Spleen (tissue), 11 donors: ENCODE data around the gene DNAAF1. TPM values are rescaled to one million over a fixed set of nuclear protein-coding genes. Genes with fewer than 3 reads are reported as not detected.

Experiments used
- DNase-seq: peaks from one replicate; pipeline ENCODE4 v3.0.0-alpha.2; 2020
- H3K27ac ChIP-seq, 8 donors: fragments of 200-600 bp; sonication (generic) in 7 of 8; 1 replicate in 4 of 8; 2 replicates in 4 of 8; pipeline versions ENCODE4 v1.5.0 to v1.8.0; 2016 to 2021; ENCODE audit warnings: inconsistent platforms in 4 of 8, mild to moderate bottlenecking in 4 of 8, moderate library complexity in 1 of 8
- H3K27me3 ChIP-seq, 7 donors: fragments of 200-600 bp; sonication (generic) in 6 of 7; replicated peaks in 1 of 7; 1 replicate in 4 of 7; 2 replicates in 3 of 7; pipeline versions ENCODE4 v1.5.0 to v1.8.0; 2016 to 2021; ENCODE audit warnings: inconsistent platforms in 3 of 7, mild to moderate bottlenecking in 1 of 7
- H3K36me3 ChIP-seq, 6 donors: fragments of 200-600 bp; sonication (generic) in 5 of 6; 1 replicate in 4 of 6; 2 replicates in 2 of 6; pipeline versions ENCODE4 v1.5.0 to v1.8.0; 2016 to 2021; ENCODE audit warnings: inconsistent platforms in 2 of 6
- H3K4me1 ChIP-seq, 6 donors: fragments of 200-600 bp; sonication (generic) in 5 of 6; 1 replicate in 3 of 6; 2 replicates in 3 of 6; pipeline versions ENCODE4 v1.5.0 to v1.8.0; 2016 to 2021; ENCODE audit warnings: inconsistent platforms in 3 of 6
- H3K4me3 ChIP-seq, 8 donors: fragments of 200-600 bp; sonication (generic) in 7 of 8; 1 replicate in 4 of 8; 2 replicates in 4 of 8; pipeline versions ENCODE4 v1.5.0 to v1.8.0; 2016 to 2021; ENCODE audit warnings: inconsistent platforms in 4 of 8, mild to moderate bottlenecking in 4 of 8, moderate library complexity in 2 of 8
- H3K9me3 ChIP-seq, 8 donors: fragments of 200-600 bp; sonication (generic) in 7 of 8; 1 replicate in 4 of 8; 2 replicates in 4 of 8; pipeline versions ENCODE4 v1.5.0 to v1.8.0; 2016 to 2021; ENCODE audit warnings: inconsistent platforms in 4 of 8
- CTCF ChIP-seq, 11 experiments: fragments of 200-600 bp in 7 of 11; fragments of 450-650 bp in 4 of 11; sonication (generic) in 4 of 11; IDR thresholded peaks in 8 of 11; conservative IDR thresholded peaks in 3 of 11; 1 replicate in 7 of 11; 2 replicates in 4 of 11; pipeline versions ENCODE4 v1.4.0 to v1.8.0; 2016 to 2021; ENCODE audit warnings: antibody characterized with exemption in 11 of 11, inconsistent platforms in 4 of 11, mild to moderate bottlenecking in 1 of 11
- POLR2A ChIP-seq, 3 donors: fragments of 450-650 bp; IDR thresholded peaks; one replicate each; pipeline ENCODE4 v1.5.1; 2017; ENCODE audit warnings: antibody characterized with exemption in 3 of 3, mild to moderate bottlenecking in 1 of 3
- POLR2AphosphoS5 ChIP-seq, 3 donors: sonication (generic); formaldehyde crosslinking; IDR thresholded peaks; one replicate each; pipeline ENCODE4 v1.5.1; 2017; ENCODE audit warnings: antibody characterized with exemption in 3 of 3
- WGBS, 5 donors: extraction: QIAGEN DNeasy Blood & Tissue Kit in 3 of 5; methylation state at CpG; one replicate each; pipeline versions ENCODE4 v1.1.5 to v1.1.7; 2013 to 2018; 5-methylcytosine and 5-hydroxymethylcytosine counted together
- intact Hi-C: fragments of 100-400 bp; cut with DNase I; formaldehyde crosslinking; loops from one replicate; pipeline ENCODE4 v1.15.0; 2023; ENCODE audit warnings: low total_unique reads
- polyA plus RNA-seq, 3 donors: library from polyadenylated mRNA; stranded (reverse); fragments of 200-250 nt; gene quantifications; one replicate each; pipeline ENCODE4 v1.2.1, GENCODE V29; 2013
- total RNA-seq, 7 donors: library from RNA; depleted of rRNA in 3 of 7; stranded (reverse); fragments of >200 nt in 3 of 7; fragmentation: NEBNext Ultra II Directional in 4 of 7; extraction: Animal tissue kit (Norgen Biotek cat#: 25700) in 4 of 7; gene quantifications; one replicate each; pipeline versions ENCODE4 v1.1.0 to v1.2.1, GENCODE V29; 2016 to 2021
- donor health status: healthy with polysubstance abuse.
- donor health status: DM: no; HTN: no; CAD: no; lungs with moderate emphysema.
- donor health status: DM: no; HTN: no; CAD: no.
- donor health status: Bipolar disorder and iron deficiency.
- donor health status: healthy.
- donor health status: DM: no; HTN: no; CAD: no.
- donor health status: DM: yes; HTN: yes; CAD: no.

Gene DNAAF1
- total and polyA plus RNA-seq, 10 donors: 0.20 to 4.3 (median 1.3) TPM; not detected in 1

GRCh38 chr16:84218956-84219355 is 73.8 kb downstream of the DNAAF1 start:
- DNase-seq: no peak
- H3K9me3 ChIP-seq: no peaks in the 10 kb centered on the region
- H3K27me3 ChIP-seq: peaks cover 0 to 5% (median 0%) of the 10 kb centered on the region in 7 donors
- no peak overlapping the region for H3K4me3 ChIP-seq
- 68 to 83% (median 72%) methylated on average over 6 of the region's 6 CpGs for WGBS, 5 donors
- TF ChIP-seq POLR2A (IDR thresholded peaks at IDR 0.05) (no peak), CTCF (IDR thresholded peaks at IDR 0.05 in 8 of 11, conservative IDR thresholded peaks at IDR 0.05 in 3 of 11) (no peak), POLR2AphosphoS5 (IDR thresholded peaks at IDR 0.05) (no peak)
- H3K27ac ChIP-seq: no peak overlapping the region
- H3K4me1 ChIP-seq: no peaks in the 10 kb centered on the region
- intact Hi-C loops: no loop called here
- no peaks in the 10 kb centered on the region for H3K36me3 ChIP-seq

DNA sequence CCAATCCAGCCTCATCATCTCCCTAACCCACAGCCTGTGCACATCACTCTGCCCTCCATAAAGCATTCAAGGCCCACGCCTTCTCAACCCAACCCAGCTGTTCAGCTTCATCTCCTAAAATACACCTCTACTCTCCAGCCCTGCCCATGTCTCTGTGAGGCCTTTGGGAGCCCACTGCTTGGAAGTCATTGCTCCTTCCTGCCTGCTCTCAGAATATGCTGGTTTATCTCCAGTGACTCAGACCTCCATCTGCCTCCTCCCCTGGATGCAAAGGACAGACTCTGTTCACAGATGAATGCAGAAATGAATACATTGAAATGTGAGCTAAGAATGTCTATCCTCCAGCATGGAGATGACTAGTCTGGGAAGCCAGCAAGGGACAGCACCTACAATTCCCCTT is 75.7 kb downstream of the DNAAF1 start:
- Histone ChIP-seq H3K27me3 (peaks cover 0 to 19% (median 0%) of the 10 kb centered on the region in 7 donors), H3K36me3 (no peaks in the 10 kb centered on the region), H3K4me1 (no peaks in the 10 kb centered on the region), H3K27ac (no peak overlapping the region), H3K9me3 (no peaks in the 10 kb centered on the region), H3K4me3 (no peak overlapping the region)
- WGBS, 5 donors: 83 to 92% (median 87%) methylated on average over 1 of the region's 1 CpG
- no peak for DNase-seq
- intact Hi-C loops: no loop called here
- TF ChIP-seq POLR2AphosphoS5 (IDR thresholded peaks at IDR 0.05) (no peak), POLR2A (IDR thresholded peaks at IDR 0.05) (no peak), CTCF (IDR thresholded peaks at IDR 0.05 in 8 of 11, conservative IDR thresholded peaks at IDR 0.05 in 3 of 11) (no peak)

- TF ChIP-seq POLR2A (IDR thresholded peaks at IDR 0.05) (no peak), POLR2AphosphoS5 (IDR thresholded peaks at IDR 0.05) (no peak), CTCF (IDR thresholded peaks at IDR 0.05 in 8 of 11, conservative IDR thresholded peaks at IDR 0.05 in 3 of 11) (no peak)
- 80 to 90% (median 86%) methylated on average over 4 of the region's 4 CpGs for WGBS, 5 donors
- Histone ChIP-seq H3K27ac (no peak overlapping the region), H3K27me3 (peaks cover 0 to 44% (median 0%) of the 10 kb centered on the region in 7 donors), H3K9me3 (no peaks in the 10 kb centered on the region), H3K36me3 (no peaks in the 10 kb centered on the region), H3K4me1 (peaks cover 0 to 9% (median 6%) of the 10 kb centered on the region in 6 donors), H3K4me3 (no peak overlapping the region)
- intact Hi-C loops: no loop called here
- no peak for DNase-seq
These were observed 78.3 kb downstream of the DNAAF1 start for GRCh38 chr16:84223456-84223855.

DNA sequence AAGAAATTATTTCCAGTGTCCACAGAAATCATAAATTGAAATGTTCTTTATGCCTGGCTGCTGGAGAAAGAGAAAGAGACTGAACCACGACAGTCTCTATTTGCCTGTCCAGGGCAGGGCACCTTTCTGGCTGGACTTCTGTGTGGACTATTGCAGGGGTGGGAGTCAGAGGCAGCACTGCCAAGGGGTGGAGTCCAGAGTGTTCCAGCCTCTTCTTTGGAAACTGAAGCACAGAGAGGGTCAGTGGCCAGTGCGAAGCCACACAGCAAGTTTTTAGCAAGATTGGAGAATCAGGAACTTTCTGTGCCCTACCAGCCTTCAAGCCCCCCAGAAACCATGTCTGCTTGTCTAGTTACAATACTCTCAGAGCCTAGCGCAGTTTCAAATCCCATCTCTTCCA is 79.4 kb downstream of the DNAAF1 start:
- TF ChIP-seq POLR2AphosphoS5 (IDR thresholded peaks at IDR 0.05) (no peak), CTCF (IDR thresholded peaks at IDR 0.05 in 8 of 11, conservative IDR thresholded peaks at IDR 0.05 in 3 of 11) (no peak), POLR2A (IDR thresholded peaks at IDR 0.05) (no peak)
- no peak overlapping the region for H3K4me3 ChIP-seq
- no peak for DNase-seq
- H3K9me3 ChIP-seq: no peaks in the 10 kb centered on the region
- 88 to 92% (median 88%) methylated on average over 3 of the region's 3 CpGs for WGBS, 5 donors
- H3K27me3 ChIP-seq: peaks cover 0 to 48% (median 0%) of the 10 kb centered on the region in 7 donors
- no peaks in the 10 kb centered on the region for H3K36me3 ChIP-seq
- peaks cover 0 to 13% (median 7%) of the 10 kb centered on the region in 6 donors for H3K4me1 ChIP-seq
- H3K27ac ChIP-seq: no peak overlapping the region
- intact Hi-C loops: no loop called here
